MM.1S (cell line): ENCODE results near the gene SLC16A10.
A peak's percentile ranks its signal among the peaks of the same experiment; 100 is the strongest.

Experiments
- DNase-seq: peaks from one replicate; pipeline ENCODE4 v3.0.0-alpha.2; 2015
- H2AFZ ChIP-seq: fragments of 300-600 bp; sonication (generic); 2 replicates; pipeline ENCODE4 v1.6.0; 2016; ENCODE audit warnings: antibody characterized with exemption, low read length
- H3F3A ChIP-seq: fragments of 300-600 bp; sonication (generic); 2 replicates; pipeline ENCODE4 v1.6.1; 2016; ENCODE audit warnings: mild to moderate bottlenecking, antibody characterized with exemption, low read length, moderate library complexity, mixed read lengths; ENCODE audit not compliant: insufficient read depth
- H3K27ac ChIP-seq: fragments of 300-600 bp; sonication (generic); 2 replicates; pipeline ENCODE4 v1.5.1; 2016; ENCODE audit warnings: mild to moderate bottlenecking, low read length
- H3K27me3 ChIP-seq: fragments of 300-600 bp; sonication (generic); replicated peaks from 2 replicates; pipeline ENCODE4 v1.6.0; 2016; ENCODE audit warnings: low read length; ENCODE audit not compliant: insufficient read depth
- H3K36me3 ChIP-seq: fragments of 300-600 bp; sonication (generic); replicated peaks from 2 replicates; pipeline ENCODE4 v1.6.1; 2016; ENCODE audit warnings: mild to moderate bottlenecking, low read length, mixed read lengths; ENCODE audit not compliant: insufficient read depth
- H3K4me1 ChIP-seq: fragments of 300-600 bp; sonication (generic); 2 replicates; pipeline ENCODE4 v1.6.1; 2016; ENCODE audit warnings: low read length, mixed read lengths
- H3K4me2 ChIP-seq: fragments of 300-600 bp; sonication (generic); 2 replicates; pipeline ENCODE4 v1.6.0; 2016; ENCODE audit warnings: low read depth, low read length
- H3K4me3 ChIP-seq: fragments of 300-600 bp; sonication (generic); 2 replicates; pipeline ENCODE4 v1.5.1; 2016; ENCODE audit warnings: low read length, mixed read lengths
- H3K79me2 ChIP-seq: fragments of 300-600 bp; sonication (generic); 2 replicates; pipeline ENCODE4 v1.6.1; 2016; ENCODE audit warnings: mixed run types, low read length, mixed read lengths
- H3K9ac ChIP-seq: fragments of 300-600 bp; sonication (generic); 2 replicates; pipeline ENCODE4 v1.6.1; 2016; ENCODE audit warnings: low read length, mixed read lengths
- H3K9me2 ChIP-seq: fragments of 300-600 bp; sonication (generic); replicated peaks from 2 replicates; pipeline ENCODE4 v1.6.1; 2016; ENCODE audit warnings: mild to moderate bottlenecking, low read length, mixed read lengths; ENCODE audit not compliant: insufficient read depth
- H3K9me3 ChIP-seq: fragments of 300-600 bp; sonication (generic); replicated peaks from 2 replicates; pipeline ENCODE4 v1.6.1; 2016; ENCODE audit warnings: mild to moderate bottlenecking, low read length, mixed read lengths; ENCODE audit not compliant: insufficient read depth
- H4K20me1 ChIP-seq: fragments of 300-600 bp; sonication (generic); 2 replicates; pipeline ENCODE4 v1.6.1; 2016; ENCODE audit warnings: mild to moderate bottlenecking, low read length, moderate library complexity, mixed read lengths; ENCODE audit not compliant: insufficient read depth
- CTCF ChIP-seq: fragments of 300-600 bp; sonication (generic); IDR thresholded peaks from 2 replicates; pipeline ENCODE4 v1.5.1; 2016; ENCODE audit warnings: antibody characterized with exemption, low read length, mixed read lengths
- EZH2 ChIP-seq: fragments of 300-600 bp; sonication (generic); optimal IDR thresholded peaks from 2 replicates; pipeline ENCODE3; 2017; ENCODE audit warnings: low read depth, mild to moderate bottlenecking, antibody characterized with exemption, low read length, mixed read lengths
- EZH2phosphoT487 ChIP-seq: fragments of 300-600 bp; sonication (generic); IDR thresholded peaks from 2 replicates; pipeline ENCODE4 v1.6.1; 2018; ENCODE audit warnings: antibody characterized with exemption, low read length

SLC16A10 gene

GRCh38 chr6:111087871-111088667 is 766 bp downstream of the SLC16A10 start:
- Histone ChIP-seq H4K20me1 (no peaks in the 10 kb centered on the region), H3K27ac (peak overlapping the region; percentile 45; the same call in 1 of the 2 replicates), H2AFZ (peak overlapping the region; percentile 92)

GRCh38 chr6:111088668-111089003 is 1.3 kb downstream of the SLC16A10 start:
- Histone ChIP-seq H2AFZ (peak overlapping the region; percentile 92), H3K4me1 (peaks cover 16% of the 10 kb centered on the region), H3K9ac (peak overlapping the region; percentile 76; the same call in 1 of the 2 replicates), H3K9me2 (no peaks in the 10 kb centered on the region), H3K9me3 (no peaks in the 10 kb centered on the region), H3K4me2 (peak overlapping the region; percentile 99), H3K27me3 (no peaks in the 10 kb centered on the region), H3F3A (peaks cover 7% of the 10 kb centered on the region), H4K20me1 (no peaks in the 10 kb centered on the region), H3K36me3 (no peaks in the 10 kb centered on the region), H3K4me3 (peak overlapping the region; percentile 91), H3K27ac (no peak overlapping the region; the same call in 1 of the 2 replicates), H3K79me2 (peaks cover 9% of the 10 kb centered on the region; the same call in 1 of the 2 replicates)
- DNase-seq = no peak
- no peak for TF ChIP-seq CTCF
- TF ChIP-seq EZH2 = no peak
- no peak for TF ChIP-seq EZH2phosphoT487

More at GRCh38 chr6:111087871-111088667, 766 bp downstream of the SLC16A10 start:
- peaks cover 16% of the 10 kb centered on the region for H3K4me1 ChIP-seq
- no peaks in the 10 kb centered on the region for H3K27me3 ChIP-seq
- peaks cover 9% of the 10 kb centered on the region; the same call in 1 of the 2 replicates for H3K79me2 ChIP-seq
- H3K9me3 ChIP-seq = no peaks in the 10 kb centered on the region
- peak overlapping the region; percentile 91 for H3K4me3 ChIP-seq
- peak overlapping the region; percentile 76 for H3K9ac ChIP-seq
- peak; percentile 66 for DNase-seq
- peaks cover 7% of the 10 kb centered on the region for H3F3A ChIP-seq
- H3K9me2 ChIP-seq = no peaks in the 10 kb centered on the region
- H3K36me3 ChIP-seq = no peaks in the 10 kb centered on the region
- H3K4me2 ChIP-seq = peak overlapping the region; percentile 99
- no peak for TF ChIP-seq EZH2
- TF ChIP-seq EZH2phosphoT487 = no peak
- TF ChIP-seq CTCF = no peak

- Histone ChIP-seq H3K27ac (no peak overlapping the region), H2AFZ (no peak overlapping the region), H3K9me3 (no peaks in the 10 kb centered on the region), H3K27me3 (no peaks in the 10 kb centered on the region), H3K36me3 (no peaks in the 10 kb centered on the region), H3K9ac (no peak overlapping the region), H3K79me2 (peaks cover 21% of the 10 kb centered on the region), H3K4me2 (no peak overlapping the region), H3K4me1 (peaks cover 16% of the 10 kb centered on the region), H3K9me2 (no peaks in the 10 kb centered on the region), H3F3A (peaks cover 7% of the 10 kb centered on the region), H4K20me1 (no peaks in the 10 kb centered on the region), H3K4me3 (no peak overlapping the region)
- TF ChIP-seq CTCF (no peak), EZH2phosphoT487 (no peak), EZH2 (no peak)
- DNase-seq = no peak
Measured at GRCh38 chr6:111090766-111091165, 3.5 kb downstream of the SLC16A10 start.
